GM20000 (cell line): ENCODE results near the gene LEFTY1.

Experiments
- DNase-seq: peaks from one replicate; pipeline ENCODE4 v3.0.0; 2012; ENCODE audit warnings: low spot score
- CTCF ChIP-seq: IDR thresholded peaks from 2 replicates; pipeline ENCODE4 v1.5.1; 2012; ENCODE audit warnings: mild to moderate bottlenecking, control low read depth; ENCODE audit errors: extremely low read depth, missing control alignments

Gene LEFTY1

DNA sequence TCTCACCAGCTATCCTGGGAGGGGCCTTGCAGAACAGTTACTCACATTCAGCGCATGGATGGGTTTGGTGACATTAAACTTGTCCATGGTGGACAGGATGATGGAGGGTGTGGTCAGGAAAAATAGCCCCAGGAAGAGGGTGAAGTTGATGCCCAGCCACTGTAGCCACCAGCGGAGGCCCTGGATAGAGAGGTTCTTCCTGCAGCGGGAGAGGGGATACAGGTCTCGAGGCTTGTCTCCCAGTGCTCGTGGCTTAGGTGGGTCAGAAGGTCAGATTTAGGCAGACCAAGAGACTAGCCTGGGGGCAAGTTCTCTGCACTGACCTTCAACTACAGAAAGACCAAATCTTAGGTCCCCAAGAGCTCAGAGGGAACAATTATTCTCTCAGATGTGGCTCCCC lies 29.8 kb downstream of the LEFTY1 start:
- no peak for DNase-seq
- TF ChIP-seq CTCF: no peak

DNA sequence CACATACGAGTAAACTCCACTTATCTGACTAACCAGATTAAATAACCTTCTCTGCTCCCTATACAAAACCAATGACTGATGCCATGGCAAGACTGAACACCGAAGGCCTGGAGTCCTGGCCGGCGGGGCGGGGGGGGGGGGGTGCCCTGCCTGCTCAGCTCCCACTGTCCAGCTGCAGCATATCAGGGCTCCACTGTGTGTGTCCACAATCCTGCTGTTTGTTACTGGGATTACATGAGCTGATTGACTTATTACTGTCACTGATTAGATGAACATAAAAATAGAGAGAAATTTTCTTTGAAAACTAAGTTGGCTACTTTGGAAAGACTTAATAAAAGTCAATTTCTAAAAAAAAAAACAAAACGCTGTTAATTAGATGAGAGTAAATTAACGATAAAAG lies 31.7 kb downstream of the LEFTY1 start:
- TF ChIP-seq CTCF: no peak
- no peak for DNase-seq

GRCh38 chr1:225855503-225856300 lies 33.2 kb downstream of the LEFTY1 start:
- no peak for DNase-seq
- no peak for TF ChIP-seq CTCF

- TF ChIP-seq CTCF: no peak
- DNase-seq: no peak
Measured at GRCh38 chr1:225853441-225853840, 35.5 kb downstream of the LEFTY1 start.

DNA sequence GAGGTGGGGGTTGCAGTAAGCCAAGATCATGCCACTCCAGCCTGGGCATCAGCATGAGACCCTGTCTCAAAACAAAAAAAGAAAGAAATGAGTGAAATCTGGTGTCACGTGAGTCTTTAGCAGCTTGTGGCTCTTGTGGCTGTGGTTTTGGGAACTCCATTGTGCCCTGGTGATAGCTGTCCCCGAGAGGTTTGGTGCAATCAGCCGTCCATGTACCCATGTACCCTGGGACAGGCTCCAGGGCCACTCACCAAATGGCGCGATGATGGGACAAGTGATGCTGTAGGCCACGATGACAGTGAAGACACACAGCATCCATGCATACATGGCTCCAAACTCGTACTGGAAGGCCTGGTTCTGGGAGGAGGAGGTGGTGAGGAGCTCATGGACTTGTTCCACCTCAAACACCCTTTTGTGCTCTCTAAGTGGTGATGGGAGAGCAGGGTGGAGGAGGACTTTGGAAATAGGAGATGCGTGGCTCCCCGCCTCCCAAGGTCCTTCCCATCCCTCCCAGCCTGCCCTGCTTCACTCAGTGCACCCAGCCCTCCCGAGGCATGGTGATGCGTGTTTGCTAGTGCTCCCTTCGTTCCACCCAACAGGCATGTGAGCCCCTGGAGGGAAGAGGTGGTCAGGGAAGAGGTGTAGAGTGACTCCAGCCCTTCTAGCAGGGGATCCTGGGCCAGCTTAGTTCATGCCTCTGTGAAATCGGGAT lies 36.4 kb downstream of the LEFTY1 start:
- no peak for TF ChIP-seq CTCF
- DNase-seq: no peak

GRCh38 chr1:225851805-225852204 lies 37.1 kb downstream of the LEFTY1 start:
- TF ChIP-seq CTCF: no peak

GRCh38 chr1:225850370-225850769 lies 38.6 kb downstream of the LEFTY1 start:
- DNase-seq: no peak
- TF ChIP-seq CTCF: no peak

More at GRCh38 chr1:225851805-225852204, 37.1 kb downstream of the LEFTY1 start:
- peak; percentile 67 for DNase-seq
